Astrocyte of the spinal cord (primary cell): ENCODE measurements around the gene LRPAP1.

Experiments
- DNase-seq: peaks from one replicate; pipeline ENCODE4 v3.0.0; 2011; ENCODE audit warnings: low read depth, low spot score
- H3K4me3 ChIP-seq: 2 replicates; pipeline ENCODE4 v1.5.1; 2011; ENCODE audit warnings: low read depth, mild to moderate bottlenecking, low read length, moderate library complexity
- CTCF ChIP-seq: IDR thresholded peaks from 2 replicates; pipeline ENCODE4 v1.5.1; 2012; ENCODE audit warnings: low read depth, mild to moderate bottlenecking, low read length, inconsistent platforms
- in situ Hi-C: cut with HindIII; loops from 2 replicates; pipeline ENCODE4 v1.10.0; 2017; ENCODE audit warnings: low sequenced_read_pairs

Gene LRPAP1

GRCh38 chr4:3486541-3487540 lies 45.4 kb downstream of the LRPAP1 start:
- in situ Hi-C loops: no loop called here
- H3K4me3 ChIP-seq: no peak overlapping the region
- no peak for TF ChIP-seq CTCF
- DNase-seq: no peak

GRCh38 chr4:3485886-3486540 lies 46.2 kb downstream of the LRPAP1 start:
- no peak overlapping the region for H3K4me3 ChIP-seq
- in situ Hi-C loops: no loop called here
- TF ChIP-seq CTCF: no peak
- DNase-seq: no peak

- DNase-seq: no peak
- no peak overlapping the region for H3K4me3 ChIP-seq
- in situ Hi-C loops: no loop called here
- no peak for TF ChIP-seq CTCF
Observed at GRCh38 chr4:3485011-3485791, 47.0 kb downstream of the LRPAP1 start.

DNA sequence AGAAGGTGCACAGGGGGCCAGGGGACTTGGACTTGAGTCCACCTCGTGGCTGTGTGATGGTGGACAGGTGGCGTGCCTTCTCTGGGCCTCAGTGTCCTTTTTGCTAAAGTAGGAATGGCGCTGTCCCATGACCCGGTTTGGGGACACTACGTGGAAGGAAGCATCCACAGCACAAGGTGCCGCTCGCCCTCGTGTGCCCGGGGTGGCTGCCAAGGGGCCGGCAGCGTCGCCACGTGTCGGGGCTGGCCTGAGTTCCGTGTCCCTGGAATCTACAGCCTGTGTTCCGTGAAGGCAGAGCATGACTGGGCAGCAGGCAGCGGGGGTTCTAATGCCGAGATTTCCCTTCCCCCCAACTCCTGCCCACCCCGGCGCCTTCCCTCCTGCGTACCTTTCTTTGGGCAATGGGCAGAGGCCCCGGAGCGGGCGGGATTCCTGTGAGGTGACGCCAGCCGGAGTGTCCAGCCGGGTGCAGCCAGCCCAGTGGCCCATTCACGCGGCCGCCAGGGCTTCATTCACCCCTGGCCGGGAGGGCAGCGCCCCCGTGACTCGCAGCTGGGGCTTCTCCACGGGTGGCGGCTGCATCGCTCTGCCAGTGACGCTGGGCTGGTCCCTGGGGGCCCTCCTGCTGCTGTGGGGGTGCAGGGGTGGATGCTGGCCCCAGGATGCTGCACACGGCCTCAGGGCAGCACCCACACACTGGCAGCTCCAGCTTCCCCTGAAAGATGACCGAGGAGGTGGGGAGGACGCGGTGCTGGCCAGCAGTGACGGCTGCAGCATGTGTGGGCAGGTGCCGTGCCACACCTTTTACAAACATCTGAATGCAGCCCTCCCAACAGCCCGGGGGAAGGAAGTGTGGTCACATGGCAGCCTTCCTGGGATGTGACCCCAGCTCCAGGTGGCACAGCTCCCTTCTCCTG lies 47.9 kb downstream of the LRPAP1 start:
- no peak for DNase-seq
- no peak for TF ChIP-seq CTCF
- in situ Hi-C loops: no loop called here
- H3K4me3 ChIP-seq: no peak overlapping the region

DNA sequence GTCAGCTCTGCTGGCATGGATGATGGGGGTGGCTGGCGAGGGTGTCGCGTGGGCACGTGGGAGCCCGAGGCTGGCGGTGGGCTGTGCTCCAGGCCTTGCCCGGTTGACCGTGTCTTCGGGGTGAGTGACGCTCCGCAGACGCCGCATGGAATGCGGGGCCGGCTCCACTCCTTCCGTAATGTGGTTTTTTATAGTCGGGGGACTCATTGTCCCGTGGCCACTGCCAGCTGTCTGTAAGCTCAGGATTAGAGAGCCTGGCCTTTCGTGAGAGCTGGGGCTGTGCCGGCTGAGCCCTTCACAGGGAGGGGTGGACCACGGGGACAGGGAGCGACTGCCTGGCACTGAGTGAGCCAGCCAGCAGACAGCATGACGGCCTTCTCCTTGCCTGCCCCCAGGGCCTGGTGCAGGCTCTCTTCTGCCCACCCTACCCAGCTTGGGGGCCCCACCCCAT lies 48.7 kb downstream of the LRPAP1 start:
- TF ChIP-seq CTCF: no peak
- DNase-seq: no peak
- no peak overlapping the region for H3K4me3 ChIP-seq
- in situ Hi-C loops: no loop called here

GRCh38 chr4:3482707-3483106 lies 49.5 kb downstream of the LRPAP1 start:
- H3K4me3 ChIP-seq: no peak overlapping the region
- no peak for DNase-seq
- in situ Hi-C loops: no loop called here
- TF ChIP-seq CTCF: no peak
